ENCODE data around the gene UCN2.

Gene UCN2

DNA sequence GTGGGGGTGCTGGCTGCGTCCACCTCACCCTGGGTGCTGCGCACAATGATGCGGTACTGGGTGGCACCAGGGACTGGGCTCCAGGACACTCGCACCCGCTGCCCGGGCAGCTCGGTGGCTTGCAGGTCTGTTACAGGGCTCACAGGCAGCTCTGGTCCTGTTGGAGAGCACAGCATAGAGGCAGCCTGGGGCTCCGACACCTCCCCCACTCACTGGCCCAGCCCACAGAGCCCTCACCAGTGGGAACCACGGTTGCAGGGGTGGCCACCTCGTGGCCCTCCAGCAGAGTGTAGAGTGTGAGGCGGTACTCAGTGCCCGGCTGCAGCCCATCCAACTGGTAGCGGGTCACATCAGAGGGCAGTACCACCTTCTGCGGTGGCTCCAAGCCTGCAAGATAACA is 27.9 kb upstream of the UCN2 start:
- no peak for DNase-seq (ENCODE audit: low read depth)

DNA sequence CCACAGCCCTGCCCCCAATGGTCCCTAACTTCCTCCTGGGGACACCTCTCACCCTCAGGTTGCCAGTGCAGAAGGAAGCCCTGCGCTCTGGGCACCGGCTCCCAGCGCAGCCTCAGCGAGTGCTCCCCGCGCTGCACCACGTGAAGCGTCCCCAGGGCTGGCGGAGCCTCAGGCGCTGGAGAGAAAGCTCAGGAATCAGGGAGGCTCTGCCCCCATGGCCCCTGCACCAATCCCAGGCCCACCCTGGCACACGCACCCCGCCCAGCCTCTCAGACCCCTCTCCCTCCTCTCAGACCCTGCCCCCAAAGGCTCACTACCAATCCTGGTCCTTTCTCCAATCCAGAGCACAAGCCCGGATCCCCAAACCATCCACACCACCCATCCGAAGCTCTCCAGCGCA is 24.6 kb upstream of the UCN2 start:
- DNase-seq (ENCODE audit: low read depth) = no peak

DNA sequence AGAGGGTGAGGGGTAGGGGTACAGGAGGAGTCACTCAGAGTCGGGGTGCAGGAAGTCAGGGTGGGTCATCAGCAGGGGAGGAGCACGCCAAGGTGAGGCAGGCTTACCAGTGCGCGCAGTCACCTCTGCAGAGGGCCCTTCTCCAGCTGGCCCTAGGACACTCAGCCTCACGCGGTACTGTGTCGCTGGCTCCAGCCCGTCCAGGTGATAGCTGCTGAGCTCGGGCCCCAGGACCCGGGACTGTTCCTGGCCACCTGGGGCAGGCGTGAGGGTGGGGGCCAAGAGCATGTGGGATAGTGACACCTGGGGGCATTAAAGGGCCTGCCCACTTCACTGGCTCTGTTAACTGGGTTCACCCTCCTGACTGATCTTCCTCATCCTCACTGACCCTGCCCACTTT is 24.1 kb upstream of the UCN2 start:
- no peak for DNase-seq (ENCODE audit: low read depth)

DNA sequence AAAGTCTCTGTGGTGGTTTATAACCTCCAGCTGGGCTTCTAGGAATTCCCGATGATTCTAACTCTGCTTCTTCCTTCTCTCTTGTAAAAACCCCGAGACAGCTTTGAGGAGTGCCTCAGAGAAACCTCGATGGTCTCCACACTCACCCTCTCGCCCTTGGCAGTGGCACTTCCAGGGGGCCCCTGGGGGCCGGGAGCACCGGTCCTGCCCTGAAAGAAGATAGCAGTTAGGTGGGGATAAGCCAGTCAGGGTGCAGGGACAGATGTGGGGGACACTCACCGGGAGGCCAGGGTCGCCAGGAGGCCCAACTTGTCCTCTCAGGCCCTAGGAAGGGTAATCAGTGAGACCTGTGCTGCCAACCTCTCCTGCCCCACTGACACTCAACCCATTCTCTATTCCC is 21.8 kb upstream of the UCN2 start:
- no peak for DNase-seq (ENCODE audit: low read depth)

DNA sequence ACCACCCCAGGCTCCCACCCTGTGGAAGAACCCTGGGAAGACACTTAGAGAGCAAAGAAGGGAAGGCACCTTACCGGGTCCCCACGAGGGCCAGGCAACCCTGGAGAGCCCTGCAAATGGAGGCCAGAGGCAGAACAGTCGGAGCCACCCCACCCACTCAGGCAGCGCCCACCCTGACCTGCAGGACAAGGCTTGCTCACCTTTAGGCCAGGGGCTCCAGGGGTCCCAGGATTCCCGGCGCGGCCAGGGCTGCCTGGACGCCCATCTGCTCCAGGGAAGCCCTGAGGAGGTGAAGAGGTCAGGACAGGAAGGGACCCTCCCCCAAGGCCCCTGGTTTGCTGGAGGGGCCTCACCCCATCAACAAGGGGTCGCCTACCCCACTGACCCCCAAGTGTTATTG is 21.3 kb upstream of the UCN2 start:
- no peak for DNase-seq (ENCODE audit: low read depth)

DNA sequence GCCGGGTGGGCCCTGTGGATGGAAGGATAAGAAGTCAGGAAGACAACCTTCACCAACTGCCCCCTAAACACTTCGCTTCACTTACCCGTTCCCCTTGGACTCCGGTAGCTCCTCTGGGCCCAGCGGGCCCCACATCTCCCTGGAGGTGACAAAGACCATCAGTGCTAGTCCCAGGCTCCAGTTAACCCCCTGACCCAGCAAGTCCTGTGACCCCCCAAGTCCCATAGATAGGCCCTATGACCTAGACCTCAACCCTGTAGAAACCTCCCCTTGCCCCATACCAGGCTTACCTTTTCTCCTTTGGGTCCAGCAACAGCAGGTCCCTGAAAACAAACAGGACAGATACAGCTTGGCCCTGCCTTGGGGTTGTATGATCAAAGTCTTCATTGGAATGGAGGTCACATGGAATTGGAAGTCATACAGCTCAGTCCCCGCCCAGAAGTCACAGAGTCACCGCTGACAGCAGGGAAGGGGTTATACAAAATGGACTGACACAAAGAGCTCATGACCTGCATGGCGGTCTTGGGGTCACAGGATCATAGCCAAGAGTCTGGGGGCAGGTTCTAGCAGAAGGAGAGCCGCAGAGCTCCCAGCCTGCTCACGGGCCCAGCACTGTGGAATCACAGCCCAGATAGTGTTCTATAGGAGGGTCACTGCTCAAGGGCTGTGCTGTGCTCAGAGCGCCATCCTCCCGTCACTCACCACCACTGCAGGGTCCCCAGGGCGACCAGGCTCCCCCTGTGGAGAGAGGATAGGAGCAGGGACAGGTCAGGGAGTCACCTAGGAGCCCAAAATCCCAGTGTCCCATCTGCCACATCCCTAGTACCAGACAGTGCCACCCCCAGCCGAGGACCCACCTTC is 18.3 kb upstream of the UCN2 start:
- no peak for DNase-seq (ENCODE audit: low read depth)

DNA sequence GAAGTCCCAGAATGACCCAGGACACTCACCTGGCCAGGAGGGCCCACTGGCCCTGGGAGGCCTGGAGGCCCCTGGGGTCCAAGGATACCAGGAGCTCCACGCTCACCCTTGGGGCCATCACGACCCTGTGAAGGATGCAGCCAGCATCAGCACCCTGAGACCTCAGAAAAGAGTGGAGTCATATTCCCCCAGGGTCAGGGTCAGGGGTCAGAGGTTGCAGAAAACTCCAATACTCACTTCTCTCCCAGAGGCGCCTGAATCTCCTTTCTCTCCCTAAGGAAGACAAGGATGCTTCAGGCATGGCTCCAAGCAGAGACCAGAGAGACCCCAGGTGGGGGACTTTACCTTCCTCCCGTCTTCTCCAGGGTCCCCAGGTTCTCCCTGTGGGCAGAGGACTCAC is 13.1 kb upstream of the UCN2 start:
- no peak for DNase-seq (ENCODE audit: low read depth)

DNA sequence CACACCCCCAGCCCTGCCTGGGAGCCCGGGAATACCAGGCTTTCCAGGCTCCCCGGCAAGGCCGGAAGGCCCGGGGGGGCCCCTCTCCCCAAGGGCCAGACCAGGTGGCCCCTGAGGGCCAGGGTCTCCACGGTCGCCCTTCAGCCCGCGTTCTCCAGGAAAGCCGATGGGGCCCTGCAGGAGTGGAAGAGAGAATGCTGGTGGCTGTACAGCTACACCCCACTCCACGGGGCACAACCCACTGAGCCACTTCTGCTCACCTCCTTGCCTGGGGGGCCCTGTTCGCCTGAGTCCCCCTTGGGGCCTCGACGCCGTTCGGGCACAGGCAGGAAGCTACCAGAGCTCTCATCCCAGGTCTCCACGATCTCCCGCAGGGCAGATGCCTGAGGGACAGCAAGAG is 11.8 kb upstream of the UCN2 start:
- no peak for DNase-seq (ENCODE audit: low read depth)

DNA sequence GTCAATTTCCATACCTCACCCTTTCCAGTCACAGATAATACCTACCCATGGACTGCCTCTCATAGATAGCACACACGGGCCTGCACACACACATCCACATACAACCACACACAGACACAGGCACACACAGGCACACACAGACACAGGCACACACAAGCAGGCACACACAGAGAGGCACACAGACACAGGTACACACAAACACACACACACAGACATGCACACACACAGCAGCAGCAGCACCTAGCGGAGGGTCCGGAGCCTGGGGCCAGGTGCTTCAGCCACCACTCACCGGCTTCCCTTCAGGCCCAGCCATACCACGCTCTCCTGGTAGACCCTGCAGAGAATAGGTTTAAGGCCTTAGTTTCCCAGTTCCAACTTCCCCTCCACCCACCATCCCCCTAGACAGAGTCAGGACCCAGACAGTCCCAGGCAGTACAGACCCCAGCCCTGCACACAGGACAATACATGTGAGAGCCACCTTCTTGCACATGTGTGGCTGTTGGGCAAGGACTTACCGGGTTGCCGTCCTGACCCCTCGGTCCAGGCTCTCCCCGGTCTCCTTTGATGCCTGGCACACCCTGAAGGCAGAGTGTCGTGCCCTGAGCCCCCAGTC is 10.5 kb upstream of the UCN2 start:
- DNase-seq (ENCODE audit: low read depth) = no peak

DNA sequence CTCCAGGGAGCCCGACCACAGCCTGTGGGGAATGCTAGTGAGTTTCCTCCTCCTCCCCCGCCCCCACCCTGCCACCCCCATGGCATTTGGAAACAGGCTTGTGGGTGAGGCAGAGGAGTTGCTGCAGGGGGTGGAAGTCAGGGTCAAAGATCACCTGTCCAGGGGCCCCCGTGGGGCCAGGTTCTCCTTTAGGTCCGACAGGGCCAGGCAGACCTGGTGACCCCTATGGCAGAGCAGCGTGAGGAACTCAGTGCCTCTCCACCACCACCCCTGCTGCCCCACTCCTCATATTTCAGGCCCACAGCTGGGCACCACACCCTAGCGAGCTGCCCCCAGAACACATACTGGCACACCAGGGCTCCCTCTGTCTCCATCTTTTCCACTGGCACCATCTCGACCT is 8.9 kb upstream of the UCN2 start:
- no peak for DNase-seq (ENCODE audit: low read depth)

DNA sequence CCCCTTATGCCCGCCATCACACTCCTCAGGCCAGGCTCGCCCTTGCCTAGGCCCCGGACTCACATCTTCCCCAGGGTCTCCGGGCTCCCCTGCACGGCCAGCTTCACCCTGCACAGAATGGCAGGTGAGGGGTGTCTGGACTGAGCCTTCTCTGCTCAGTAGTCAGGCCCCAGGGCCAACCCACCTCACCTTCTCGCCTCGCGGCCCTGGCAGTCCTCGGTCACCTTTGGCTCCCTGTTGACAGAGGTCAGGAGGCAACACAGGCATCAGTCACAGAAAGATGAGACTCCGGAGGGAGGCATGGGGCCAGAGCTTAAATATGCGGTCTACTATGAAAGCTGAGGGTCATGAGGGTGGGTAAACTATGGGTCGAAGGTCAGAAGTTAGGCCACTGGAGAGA is 8.4 kb upstream of the UCN2 start:
- no peak for DNase-seq (ENCODE audit: low read depth)

DNA sequence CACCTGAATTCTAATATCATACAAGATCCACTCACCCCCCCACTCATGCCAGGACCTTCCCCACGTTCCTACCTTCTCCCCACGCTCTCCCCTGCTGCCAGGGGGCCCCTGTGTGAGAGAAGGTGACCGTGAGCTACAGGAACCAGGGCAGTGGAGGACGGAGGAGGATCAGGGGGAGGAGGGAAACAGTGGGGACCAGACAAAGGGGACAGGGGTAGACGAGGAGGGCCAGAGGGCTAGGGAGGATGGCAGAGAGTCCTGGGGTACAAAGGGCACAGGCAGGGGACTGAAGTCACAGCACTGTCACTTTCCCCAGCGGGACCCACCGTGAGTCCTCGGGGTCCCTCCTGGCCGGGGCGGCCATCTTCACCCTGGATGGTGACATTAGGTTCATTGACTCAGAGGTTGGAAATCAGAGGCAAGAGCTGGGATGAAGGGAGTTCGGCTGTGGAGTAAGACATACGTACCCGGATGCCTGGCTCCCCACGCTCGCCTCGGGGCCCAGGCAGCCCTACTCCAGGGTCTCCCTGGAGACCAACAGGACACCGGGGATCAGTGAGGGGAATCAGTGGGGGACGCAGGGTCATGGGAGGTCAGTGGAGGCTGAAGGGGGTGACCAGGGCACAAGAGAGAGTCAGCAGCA is 6.3 kb upstream of the UCN2 start:
- DNase-seq (ENCODE audit: low read depth) = no peak

DNA sequence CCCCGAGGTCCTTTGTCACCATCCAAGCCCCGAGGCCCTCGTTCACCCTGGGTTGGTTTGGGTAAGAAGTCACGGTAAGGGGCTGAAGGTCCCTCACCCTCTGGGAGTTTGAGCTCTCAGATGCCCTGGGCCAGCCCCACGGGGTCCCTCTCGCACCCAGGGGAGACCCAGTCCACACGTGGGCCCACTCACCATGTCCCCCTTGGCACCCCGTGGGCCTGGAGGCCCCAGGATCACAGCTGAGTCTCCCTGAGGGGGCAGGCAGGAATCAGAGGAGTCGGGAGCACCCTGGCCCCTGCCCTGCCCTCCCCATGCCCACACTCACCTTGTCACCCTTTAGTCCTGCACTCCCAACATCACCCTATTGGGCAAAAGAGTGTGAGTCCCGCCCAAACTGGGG is 5.8 kb upstream of the UCN2 start:
- DNase-seq (ENCODE audit: low read depth) = no peak

DNA sequence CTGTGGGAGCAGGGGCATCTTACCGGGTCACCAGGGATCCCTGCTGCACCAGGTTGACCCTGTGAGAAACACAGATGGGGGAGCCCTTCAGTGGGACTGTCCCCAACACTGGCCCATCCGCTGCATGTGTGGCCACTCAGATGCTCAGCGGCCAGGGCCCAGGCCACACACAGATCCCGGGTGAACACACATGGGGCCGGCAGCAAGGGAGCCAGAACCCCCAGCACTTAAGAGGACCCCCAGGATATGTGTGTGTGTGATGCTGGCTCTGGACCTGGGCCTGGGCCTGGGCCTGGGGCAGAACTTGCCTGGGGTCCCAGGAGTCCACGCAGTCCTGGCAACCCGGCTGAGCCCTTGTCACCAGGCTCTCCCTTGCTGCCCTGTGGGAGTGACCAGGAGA is 4.9 kb upstream of the UCN2 start:
- DNase-seq (ENCODE audit: low read depth) = no peak

DNA sequence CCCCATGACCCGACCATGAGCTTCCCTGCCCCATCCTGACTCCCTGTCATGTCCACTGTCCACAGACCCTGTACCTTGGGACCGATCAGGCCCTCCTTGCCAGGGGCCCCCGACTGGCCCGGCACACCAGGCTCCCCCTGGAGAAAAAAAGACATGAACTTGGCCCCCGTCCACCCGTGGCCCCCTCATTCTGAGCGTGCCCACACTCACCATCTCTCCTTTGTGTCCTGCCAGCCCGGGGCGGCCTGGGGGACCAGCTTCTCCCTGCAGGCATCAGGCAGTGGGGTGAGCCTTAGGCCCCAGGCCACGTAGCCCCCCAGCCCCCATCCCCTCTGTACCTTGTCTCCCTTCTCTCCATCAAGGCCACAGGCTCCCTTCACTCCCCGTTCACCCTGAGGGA is 3.9 kb upstream of the UCN2 start:
- DNase-seq (ENCODE audit: low read depth) = no peak

DNA sequence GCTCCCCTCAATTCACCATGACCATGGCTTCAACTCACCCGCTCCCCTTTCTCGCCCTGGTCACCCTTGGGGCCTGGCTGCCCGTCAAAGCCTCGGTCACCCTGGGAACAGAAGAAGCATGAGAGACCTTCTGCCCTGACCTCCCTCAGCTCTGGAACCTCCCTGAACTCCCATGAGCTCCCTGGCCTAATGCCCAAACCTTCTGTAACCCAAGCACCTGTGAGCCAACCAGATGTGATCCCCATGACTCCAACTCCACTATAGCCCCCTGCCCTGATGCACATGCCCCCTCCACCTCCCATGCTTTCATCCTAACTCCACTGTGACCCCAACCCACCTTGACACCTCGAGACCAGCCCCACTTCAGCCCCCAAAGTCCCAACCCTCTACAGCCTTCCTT is 3.5 kb upstream of the UCN2 start:
- DNase-seq (ENCODE audit: low read depth) = no peak

DNA sequence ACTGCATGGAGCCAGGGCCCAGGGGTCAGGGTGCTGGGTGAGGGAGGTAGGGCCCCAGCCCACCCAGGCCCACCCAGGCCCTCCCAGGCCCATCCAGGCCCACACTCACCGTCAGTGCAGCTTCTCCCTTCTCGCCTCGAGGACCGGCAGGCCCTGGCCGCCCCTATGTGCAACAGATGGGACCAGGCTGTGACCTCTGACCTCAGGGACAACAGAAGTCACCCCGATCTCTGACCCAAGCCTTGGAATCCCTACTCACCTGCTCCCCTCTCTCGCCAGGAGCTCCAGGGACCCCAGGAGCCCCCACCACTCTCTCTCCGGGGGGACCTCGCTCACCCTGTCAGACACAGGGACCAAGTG is 2.8 kb upstream of the UCN2 start:
- no peak for DNase-seq (ENCODE audit: low read depth)

DNA sequence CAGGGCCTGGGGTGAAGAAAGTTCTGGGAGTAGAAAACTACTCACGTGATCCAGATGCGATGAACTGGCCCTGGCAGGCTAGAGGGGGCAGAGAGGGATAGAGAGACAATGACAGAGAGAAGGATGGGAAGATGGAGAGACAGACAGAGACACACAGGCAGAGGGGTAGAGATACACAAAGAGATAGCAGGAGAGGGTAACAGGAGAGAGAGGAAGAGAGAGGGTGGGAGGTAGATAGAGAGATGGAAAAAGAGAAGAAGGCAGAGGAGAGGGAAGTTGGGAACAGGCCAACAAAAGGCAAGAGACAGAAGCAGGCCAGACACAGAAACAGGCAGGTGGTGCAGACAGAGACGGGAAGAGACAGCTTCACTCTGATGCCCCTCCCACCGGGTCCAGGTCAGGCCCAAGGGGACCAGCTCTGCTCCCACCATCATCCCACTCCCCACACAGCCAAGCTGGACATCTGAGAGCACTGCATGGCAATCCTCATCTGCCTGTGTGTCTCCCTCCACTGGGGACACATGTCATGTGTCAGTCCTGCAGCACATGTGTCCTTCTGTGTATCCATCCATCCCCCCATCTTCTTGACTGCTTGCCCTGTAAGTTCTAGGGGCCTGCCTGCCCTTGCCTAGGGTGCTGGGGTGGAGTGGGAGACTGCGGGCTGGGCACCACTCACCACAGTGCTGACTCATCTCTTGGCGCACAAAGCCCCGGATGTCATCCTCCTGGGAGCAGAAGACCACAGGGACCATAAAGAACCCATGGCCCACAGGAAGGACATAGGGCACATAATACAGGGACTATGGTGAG is 2.2 kb upstream of the UCN2 start:
- DNase-seq (ENCODE audit: low read depth) = no peak

DNA sequence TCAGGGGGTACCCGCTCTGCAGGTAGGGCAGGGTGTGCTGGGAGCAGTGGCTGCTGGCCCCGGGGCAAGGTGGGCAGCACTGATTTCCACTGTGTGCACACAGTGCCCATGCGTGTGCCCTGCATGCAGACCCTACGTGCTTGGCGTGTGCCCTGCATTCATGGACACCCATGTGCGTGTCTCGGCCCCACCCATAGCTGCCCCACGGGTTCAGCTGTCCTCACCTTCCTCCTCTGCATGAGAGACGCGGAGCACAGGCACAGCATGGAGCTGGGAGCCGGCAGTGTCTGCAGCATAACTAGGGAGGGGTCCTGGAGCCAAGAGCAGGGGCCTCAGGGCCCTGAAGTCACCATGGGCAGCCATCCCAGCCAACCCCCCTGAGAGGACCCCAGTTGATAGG is 1.6 kb upstream of the UCN2 start:
- DNase-seq (ENCODE audit: low read depth) = no peak

DNA sequence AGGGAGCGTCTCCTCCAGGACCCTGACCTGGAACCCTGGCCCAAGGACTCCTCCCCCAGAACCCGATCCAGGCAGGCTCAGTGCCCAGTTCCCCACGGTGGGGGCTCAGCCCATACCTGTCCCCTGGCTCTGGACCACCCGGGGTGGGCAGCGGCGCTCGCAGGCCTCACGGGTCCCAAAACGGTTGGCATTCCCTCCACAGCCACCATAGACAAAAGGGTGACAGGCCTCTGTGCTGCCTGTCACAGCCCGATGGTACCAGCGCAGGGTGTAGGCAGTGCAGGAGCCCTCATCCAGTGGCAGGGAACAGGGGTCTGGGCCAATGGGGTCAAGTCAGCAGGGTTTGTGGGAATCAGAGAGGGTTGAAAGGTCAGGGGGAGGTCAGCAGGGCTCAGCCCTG is 1.1 kb upstream of the UCN2 start:
- DNase-seq (ENCODE audit: low read depth) = no peak

DNA sequence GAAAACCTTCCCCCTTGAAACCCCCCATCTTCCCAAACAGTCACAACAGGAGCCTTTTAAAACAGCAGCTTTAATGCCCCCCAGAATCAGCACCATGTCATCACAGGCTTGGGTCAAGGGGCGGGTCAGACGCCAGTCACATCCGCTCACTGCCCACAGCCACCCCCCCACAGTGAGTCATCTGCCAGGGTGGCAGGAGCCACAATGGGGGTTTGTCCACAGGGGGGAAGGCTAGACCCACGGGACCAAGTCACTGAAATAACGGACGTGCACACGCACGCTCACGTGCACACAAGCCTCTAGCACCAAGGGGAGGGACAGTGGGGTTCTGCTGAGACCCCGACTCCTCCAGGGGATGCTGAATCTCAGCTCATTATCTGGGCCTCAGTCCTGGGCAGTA is 441 bp upstream of the UCN2 start:
- DNase-seq (ENCODE audit: low read depth) = no peak

DNA sequence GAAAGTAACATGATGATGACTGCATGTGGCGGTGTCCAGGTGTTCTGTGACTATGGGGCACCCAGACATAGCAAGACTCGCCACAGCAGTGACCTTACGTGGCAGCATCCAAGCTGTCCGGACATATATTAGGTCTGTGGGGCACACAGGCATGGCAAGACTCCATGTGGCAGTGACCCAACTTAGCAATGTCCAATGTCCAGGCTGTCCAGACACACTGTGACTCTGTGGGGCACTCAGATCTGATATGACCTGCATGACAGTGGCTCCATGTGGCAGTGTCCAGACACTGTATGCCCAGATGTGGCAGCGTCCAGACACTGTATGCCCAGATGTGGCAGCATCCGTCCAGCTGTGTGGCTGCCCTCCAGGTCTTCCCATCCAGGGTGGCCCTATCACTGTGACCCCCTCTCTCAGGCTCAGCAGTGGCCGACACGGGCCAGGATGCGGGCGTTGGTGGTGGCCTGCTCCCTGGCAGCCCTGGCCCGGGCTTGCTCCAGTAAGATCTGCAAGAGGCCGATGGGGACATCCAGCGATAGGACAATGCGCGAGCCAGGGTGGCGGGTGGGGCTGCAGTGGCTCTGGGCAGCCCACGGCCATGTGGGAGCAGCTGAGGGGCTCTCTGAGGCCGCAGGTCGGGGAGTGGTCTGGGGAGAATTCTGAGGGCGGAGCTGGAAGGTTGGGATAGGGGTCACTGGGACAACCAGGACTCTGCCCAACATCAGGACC is 1.1 kb downstream of the UCN2 start:
- no peak for DNase-seq (ENCODE audit: low read depth)

Measured in stimulated activated CD8-positive, alpha-beta memory T cell treated with anti-CD3 and anti-CD28 coated beads, Interleukin-15, amount 100 ng/mL, for 24 hours (primary cell).